IMR-90 (cell line): Measurements from ENCODE around the gene EFHD1.

Source experiments
- CEBPB ChIP-seq: IDR thresholded peaks from 2 replicates; pipeline ENCODE4 v1.6.1; 2012; ENCODE audit warnings: low read depth, low read length, improper control_type of control experiment
- CTCF ChIP-seq: conservative IDR thresholded peaks from 2 replicates; pipeline ENCODE4 v1.5.1; 2012; ENCODE audit warnings: mild to moderate bottlenecking, low read depth, low read length, improper control_type of control experiment
- FOS ChIP-seq: fragments of 150-350 bp; IDR thresholded peaks from 2 replicates; pipeline ENCODE4 v1.6.1; 2016; ENCODE audit warnings: low read depth, low read length
- POLR2A ChIP-seq: IDR thresholded peaks from 2 replicates; pipeline ENCODE4 v1.6.1; 2012; ENCODE audit warnings: mild to moderate bottlenecking, low read depth, low read length
- RAD21 ChIP-seq: IDR thresholded peaks from 2 replicates; pipeline ENCODE4 v1.6.1; 2012; ENCODE audit warnings: low read length, improper control_type of control experiment
- RFX5 ChIP-seq: IDR thresholded peaks from 2 replicates; pipeline ENCODE4 v1.8.0; 2012; ENCODE audit warnings: low read depth, mild to moderate bottlenecking, low read length, moderate library complexity
- SMC3 ChIP-seq: fragments of 150-350 bp; IDR thresholded peaks from 2 replicates; pipeline ENCODE4 v1.6.1; 2016; ENCODE audit warnings: low read depth, mild to moderate bottlenecking, antibody characterized with exemption, low read length, moderate library complexity

- no peak for TF ChIP-seq RAD21
- TF ChIP-seq CTCF = no peak
- TF ChIP-seq RFX5 = no peak
- no peak for TF ChIP-seq POLR2A
- TF ChIP-seq CEBPB = no peak
- TF ChIP-seq FOS = no peak
- TF ChIP-seq SMC3 = no peak
Measured at GRCh38 chr2:232637866-232638583, 4.6 kb downstream of the EFHD1 start.
